GM18508 (cell line): ENCODE results near the gene WASHC2A.
"Not testable (repeated sequence)": the region's sequence is repeated elsewhere in the genome, so short reads cannot be mapped to it uniquely, and the experiment has no call there.

Experiments used
- ATAC-seq: cut with Tn5 transposase; IDR thresholded peaks from one replicate; pipeline ENCODE4 v1.9.1; 2021; ENCODE audit warnings: moderate number of reproducible peaks; ENCODE audit not compliant: insufficient read depth, unreplicated experiment

Gene WASHC2A

DNA sequence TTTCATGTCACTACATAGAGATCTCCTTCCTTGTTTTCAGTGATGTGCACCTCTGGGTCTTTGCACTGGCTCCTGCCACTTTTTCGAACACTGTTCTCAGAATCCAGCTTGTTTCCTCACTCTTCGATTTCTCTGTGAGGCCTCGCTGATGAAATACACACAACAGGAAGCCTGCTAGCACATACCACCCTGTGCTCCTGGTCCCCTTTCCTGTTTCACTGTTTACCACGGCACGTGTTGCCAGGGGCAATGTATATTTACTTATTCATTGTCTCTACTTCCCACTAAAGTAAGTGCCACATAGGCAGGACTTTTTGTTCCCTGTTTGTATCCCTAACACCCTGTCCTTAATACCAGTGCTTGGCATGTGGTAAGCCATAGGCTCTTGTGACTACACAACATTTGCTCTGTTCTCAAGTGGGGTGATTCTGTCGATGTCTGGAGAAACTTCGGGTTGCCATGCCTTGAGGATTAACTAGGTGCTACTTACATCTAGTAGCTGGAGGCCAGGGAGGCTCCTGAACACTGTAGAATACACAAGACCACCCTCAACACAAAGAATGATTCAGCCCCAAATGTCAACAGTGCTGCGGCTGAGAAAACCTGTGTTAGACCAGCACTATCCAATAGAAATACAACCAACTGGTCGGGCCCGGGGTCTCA, 75.9 kb downstream of the WASHC2A start:
- ATAC-seq, result not testable (repeated sequence)

DNA sequence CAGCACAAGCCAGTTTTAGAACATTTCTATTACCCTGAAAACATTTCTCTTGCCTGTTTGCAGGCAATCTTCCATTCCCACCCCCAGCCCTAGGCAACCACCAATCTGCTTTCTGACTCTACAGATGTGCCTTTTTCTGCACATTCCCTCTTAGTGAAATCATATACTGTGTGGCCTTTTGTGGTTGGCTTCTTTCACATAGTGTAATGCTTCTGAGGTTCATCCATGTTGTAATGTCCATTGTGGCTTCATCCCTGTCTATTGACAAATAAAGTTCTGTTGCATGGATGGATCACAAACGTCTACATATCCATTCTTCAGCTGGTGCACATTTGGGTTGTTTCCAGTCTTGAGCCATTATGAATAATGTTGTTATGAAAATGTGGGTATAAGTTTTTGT, 77.8 kb downstream of the WASHC2A start:
- not testable (repeated sequence) for ATAC-seq

DNA sequence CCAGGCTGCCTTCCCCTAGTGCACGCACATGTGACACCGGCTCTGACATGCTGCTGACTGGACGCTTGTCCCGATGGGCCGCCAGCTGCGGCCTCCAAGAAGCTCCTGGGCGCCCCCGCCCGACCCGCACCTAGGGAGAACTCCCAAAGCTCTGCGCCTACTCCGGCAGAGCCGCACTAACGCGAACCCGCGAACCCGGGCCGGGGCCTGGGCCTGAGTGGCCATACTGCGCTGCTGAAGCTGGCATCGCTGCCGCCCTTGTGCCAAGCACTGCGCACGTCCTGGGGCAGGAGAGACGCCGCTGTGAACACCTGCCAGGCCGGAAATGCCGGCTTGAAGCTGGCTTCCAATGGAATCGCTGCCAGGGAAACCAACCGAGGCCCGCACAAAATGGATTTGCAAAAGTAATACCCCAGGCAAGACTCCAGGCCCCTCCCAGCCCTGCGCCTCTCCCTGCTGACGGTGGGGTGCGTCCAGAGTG, 85.1 kb downstream of the WASHC2A start:
- ATAC-seq, result no peak

DNA sequence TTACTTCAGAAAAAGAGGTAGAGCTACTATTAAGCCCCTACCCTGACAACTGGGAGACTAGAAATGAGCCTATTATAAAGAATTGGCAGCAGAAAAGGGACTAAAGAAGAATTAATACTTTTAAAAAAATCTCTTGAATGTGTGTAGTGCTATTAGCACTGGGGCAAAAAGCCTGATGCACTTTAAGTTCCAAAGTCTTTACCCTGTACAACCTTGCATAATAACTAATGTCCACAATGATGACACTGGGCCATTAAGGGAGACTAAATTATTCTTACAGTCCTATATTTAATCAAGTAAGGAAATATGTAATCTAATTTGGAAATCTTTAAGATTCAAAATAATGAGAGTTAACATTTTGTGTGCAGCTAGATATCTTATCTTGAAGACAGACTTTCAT, 90.1 kb downstream of the WASHC2A start:
- not testable (repeated sequence) for ATAC-seq

DNA sequence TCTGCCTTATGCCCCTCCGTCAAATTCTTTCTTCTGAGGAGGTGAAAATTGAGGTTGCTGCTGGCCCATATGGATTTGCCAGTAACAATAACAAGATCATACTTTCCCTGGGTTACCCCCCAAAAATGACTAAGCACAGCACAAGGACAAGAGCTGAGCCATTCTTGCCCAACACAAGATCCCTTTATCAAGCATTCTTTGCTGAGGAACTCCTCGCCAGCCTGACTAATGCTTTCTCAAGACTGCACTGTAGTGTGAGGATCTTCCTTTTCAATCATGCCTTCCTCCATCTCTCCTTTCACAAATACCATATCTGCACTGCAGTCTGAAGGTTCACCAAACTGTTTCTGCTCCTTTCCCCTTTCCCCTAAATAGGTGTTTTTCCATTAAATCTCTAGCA, 92.1 kb downstream of the WASHC2A start:
- ATAC-seq, result not testable (repeated sequence)

DNA sequence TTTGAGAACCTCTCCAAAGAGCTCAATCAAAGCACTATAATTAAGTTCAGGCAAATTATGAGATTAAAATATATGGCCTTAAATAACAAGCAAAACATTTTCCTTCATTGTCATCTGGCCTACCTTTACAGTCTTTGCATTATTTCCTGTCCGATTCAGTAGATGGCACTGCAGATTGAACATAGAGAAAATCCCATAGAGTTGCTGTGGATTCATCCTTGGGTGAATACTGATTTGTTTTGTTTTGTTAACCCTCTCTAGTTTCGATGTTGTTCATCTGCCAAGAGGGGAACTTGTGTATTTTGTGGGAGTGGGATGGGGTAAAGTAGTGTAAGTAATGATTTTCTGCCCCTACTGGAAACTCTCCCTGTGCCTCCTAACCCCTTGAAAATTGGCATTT, 97.3 kb downstream of the WASHC2A start:
- ATAC-seq, result not testable (repeated sequence)

DNA sequence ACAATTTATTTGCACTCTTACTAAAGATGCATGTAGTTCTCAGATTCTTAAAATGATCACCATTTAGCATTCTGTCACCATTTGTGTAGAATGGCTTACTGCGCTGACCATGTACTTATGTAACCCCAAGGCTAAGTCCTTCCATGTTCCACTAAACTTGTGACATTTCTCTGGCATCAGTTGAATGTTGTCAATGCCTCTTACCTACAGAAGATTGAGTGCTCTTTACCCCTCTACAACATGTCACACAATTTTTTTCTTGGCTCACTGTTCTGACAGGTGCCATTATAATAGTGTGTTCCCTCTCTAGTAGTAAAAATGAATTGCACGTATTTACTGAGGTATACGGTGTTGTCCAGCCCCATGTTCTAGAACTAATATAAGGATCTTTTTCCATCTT, 100.1 kb downstream of the WASHC2A start:
- ATAC-seq, result not testable (repeated sequence)

DNA sequence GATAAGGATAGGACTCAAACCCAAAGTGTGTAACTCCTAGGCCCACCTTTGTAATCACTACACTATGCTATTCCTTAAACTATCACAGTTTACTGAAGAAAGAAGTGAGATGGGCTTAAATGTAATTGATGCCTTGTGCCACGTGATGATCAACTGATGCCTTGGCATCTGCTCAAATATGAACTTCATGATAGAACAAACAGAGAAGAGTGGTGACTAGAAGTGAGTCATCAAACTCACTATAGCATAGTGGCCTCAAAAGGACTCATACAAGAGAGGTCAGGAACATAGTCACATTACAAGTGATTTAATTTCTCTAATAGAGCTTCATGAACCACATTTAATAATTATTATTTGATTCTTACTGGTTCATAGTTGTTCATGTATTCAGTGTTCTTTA, 101.8 kb downstream of the WASHC2A start:
- not testable (repeated sequence) for ATAC-seq

DNA sequence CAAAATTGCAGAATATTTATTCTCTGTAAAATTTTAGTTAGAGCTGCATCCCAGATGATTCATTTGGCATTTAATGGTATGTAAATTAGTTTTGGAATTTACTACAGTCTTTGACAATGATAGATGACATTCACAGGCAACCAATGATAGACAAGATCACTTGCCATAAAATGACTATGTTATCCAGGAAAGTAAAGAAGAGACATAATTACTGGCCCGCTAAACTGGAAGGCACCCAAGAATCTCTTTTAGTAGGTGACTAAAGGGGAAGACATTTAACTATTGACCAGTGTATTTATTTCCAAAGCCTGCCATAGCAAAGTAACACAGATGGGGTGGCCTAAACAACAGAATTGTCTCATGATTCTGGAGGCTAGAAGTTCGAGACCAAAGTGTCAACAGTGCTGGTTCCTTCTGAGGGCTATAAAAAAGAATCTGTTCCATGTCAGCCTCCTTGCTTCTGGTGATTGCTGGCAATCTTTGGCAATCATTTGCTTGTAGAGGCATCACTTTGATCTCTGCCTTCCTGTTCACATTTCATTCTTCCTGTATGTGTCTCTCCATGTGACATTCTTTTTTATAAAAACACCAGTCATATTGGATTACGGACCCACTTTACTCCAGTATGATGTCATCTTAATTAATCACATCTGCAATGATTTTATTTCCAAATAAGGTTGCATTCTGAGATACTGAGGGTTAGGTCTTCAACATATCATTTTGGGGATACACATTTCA, 107.2 kb downstream of the WASHC2A start:
- not testable (repeated sequence) for ATAC-seq
